Fibroblast of lung (primary cell): ENCODE results near the gene RPLP2. TPM values are rescaled to one million over a fixed set of nuclear protein-coding genes. Genes with fewer than 3 reads are reported as not detected.

Experiments
- DNase-seq, 2 donors: peaks; one replicate each; pipeline versions ENCODE4 v3.0.0 to v3.0.0-alpha.2; 2010; ENCODE audit warnings: low read depth in 2 of 2
- H2AFZ ChIP-seq: 2 replicates; pipeline ENCODE4 v1.5.1; 2012; ENCODE audit warnings: low read length, control low read depth, inconsistent platforms
- H3K27ac ChIP-seq: 2 replicates; pipeline ENCODE4 v1.5.1; 2011; ENCODE audit warnings: low read length, control low read depth; ENCODE audit not compliant: insufficient read depth
- H3K27me3 ChIP-seq: 2 replicates; pipeline ENCODE4 v1.5.1; 2011; ENCODE audit warnings: mild to moderate bottlenecking, low read length; ENCODE audit not compliant: control insufficient read depth, insufficient read depth
- H3K36me3 ChIP-seq: 2 replicates; pipeline ENCODE4 v1.5.1; 2011; ENCODE audit warnings: low read length; ENCODE audit not compliant: control insufficient read depth, insufficient read depth
- H3K4me1 ChIP-seq: 2 replicates; pipeline ENCODE4 v1.5.1; 2011; ENCODE audit warnings: low read length; ENCODE audit not compliant: control insufficient read depth, insufficient read depth; ENCODE audit errors: extremely low read depth
- H3K4me2 ChIP-seq: 2 replicates; pipeline ENCODE4 v1.5.1; 2011; ENCODE audit warnings: low read length, control low read depth; ENCODE audit not compliant: insufficient read depth; ENCODE audit errors: extremely low read depth
- H3K4me3 ChIP-seq, 4 experiments: fragments of 200-600 bp in 1 of 4; sonication (generic) in 1 of 4; replicated peaks in 1 of 4; 2 replicates each; pipeline ENCODE4 v1.5.1; 2011 to 2016; ENCODE audit warnings: low read length in 4 of 4, low read depth in 3 of 4, mild to moderate bottlenecking in 3 of 4, control low read depth in 2 of 4, inconsistent platforms in 1 of 4, mixed read lengths in 1 of 4; ENCODE audit not compliant: insufficient read depth in 1 of 4; ENCODE audit errors: control extremely low read depth in 1 of 4
- H3K79me2 ChIP-seq: 2 replicates; pipeline ENCODE4 v1.5.1; 2012; ENCODE audit warnings: mild to moderate bottlenecking, low read length, inconsistent platforms; ENCODE audit not compliant: control insufficient read depth, insufficient read depth
- H3K9ac ChIP-seq: 2 replicates; pipeline ENCODE4 v1.5.1; 2011; ENCODE audit warnings: mild to moderate bottlenecking, low read length, control low read depth; ENCODE audit not compliant: insufficient read depth
- H3K9me3 ChIP-seq: 2 replicates; pipeline ENCODE4 v1.5.1; 2012; ENCODE audit warnings: low read depth, low read length; ENCODE audit not compliant: control insufficient read depth, insufficient read depth
- H4K20me1 ChIP-seq: 2 replicates; pipeline ENCODE4 v1.5.1; 2011; ENCODE audit warnings: low read length; ENCODE audit not compliant: control insufficient read depth, insufficient read depth; ENCODE audit errors: extremely low read depth
- EZH2 ChIP-seq: IDR thresholded peaks from 2 replicates; pipeline ENCODE4 v1.5.1; 2012; ENCODE audit warnings: low read length, control low read depth, mild to moderate bottlenecking; ENCODE audit errors: missing control alignments
- polyA plus RNA-seq, 2 donors: library from polyadenylated mRNA; depleted of rRNA in 1 of 2; stranded (reverse) in 1 of 2; unstranded in 1 of 2; fragments of >200 nt; gene quantifications; 2 replicates each; pipeline ENCODE4 v1.2.1, GENCODE V29; 2011 to 2012; ENCODE audit warnings: missing spikeins in 1 of 2
- total RNA-seq: library from RNA; depleted of rRNA; stranded (reverse); fragments of >200 nt; gene quantifications from 2 replicates; pipeline ENCODE4 v1.2.1, GENCODE V29; 2014
- TF ChIP-seq, protein P1 (sequence below), 2 donors: IDR thresholded peaks in 1 of 2; conservative IDR thresholded peaks in 1 of 2; 1 replicate in 1 of 2; 2 replicates in 1 of 2; pipeline ENCODE4 v1.5.1; 2011 to 2012; ENCODE audit warnings: low read length in 2 of 2, control low read depth in 1 of 2, inconsistent platforms in 1 of 2, low read depth in 1 of 2, mild to moderate bottlenecking in 1 of 2

The RPLP2 gene
- total and polyA plus RNA-seq, 2 donors (not counting 1 experiment from before 2014, with no cell fraction given), result 294 to 741 TPM

DNA sequence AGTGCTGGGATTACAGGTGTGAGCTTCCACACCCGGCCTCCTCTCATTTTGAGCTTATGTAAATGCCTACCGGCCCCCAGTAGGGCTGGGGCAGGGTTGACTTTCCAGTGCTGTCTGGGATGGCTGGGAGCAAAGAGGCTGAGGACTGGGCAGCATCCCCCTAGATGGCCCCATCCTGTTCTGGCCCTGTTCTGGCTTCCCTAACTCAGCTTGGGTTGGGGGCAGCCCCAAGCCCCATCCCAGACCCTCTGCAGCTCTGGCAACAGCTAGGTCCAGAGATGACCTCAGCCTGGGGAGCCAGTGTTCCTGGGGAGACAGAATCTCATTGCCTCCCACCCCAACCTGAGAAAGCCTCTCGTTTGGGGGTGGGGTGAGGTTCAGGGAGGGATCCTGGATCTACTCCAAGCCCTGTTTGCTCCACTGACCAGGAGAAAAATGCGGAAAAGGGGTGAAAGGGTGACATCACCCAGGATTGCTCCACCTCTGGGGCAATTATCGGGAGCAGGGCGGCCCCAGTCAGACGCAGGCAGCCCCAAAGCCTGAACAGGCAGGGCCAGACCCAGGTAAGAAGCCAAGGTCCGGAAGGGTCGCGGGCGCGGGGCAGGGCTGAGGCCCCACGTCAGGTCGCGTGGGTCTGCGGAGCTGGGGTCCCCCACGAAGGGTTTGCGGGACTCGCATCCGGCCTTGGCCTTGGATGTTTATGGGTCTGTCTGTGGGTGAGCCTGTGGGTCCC lies 8.8 kb downstream of the RPLP2 start, which contains the start of gene PNPLA2:
Gene PNPLA2 (plus strand): TSS at position 519 of the 733 bp plus-strand sequence. CDS start 805 bp downstream, outside the sequence.
- Histone ChIP-seq H3K4me1 (peaks cover 20% of the 10 kb centered on the region), H3K79me2 (peaks cover 16% of the 10 kb centered on the region), H3K27me3 (no peaks in the 10 kb centered on the region), H3K4me3 (peak within 1 kb of the TSS; percentile 46 to 81 (median 66)), H3K27ac (peak within 1 kb of the TSS; percentile 82), H2AFZ (peak within 1 kb of the TSS; percentile 46), H3K9ac (peak within 1 kb of the TSS; percentile 90), H3K9me3 (no peaks in the 10 kb centered on the region), H3K4me2 (peak within 1 kb of the TSS; percentile 82), H4K20me1 (no peaks in the 10 kb centered on the region), H3K36me3 (peaks cover 10% of the 10 kb centered on the region)
- peak in 1 of 2 donors; percentile 56 for DNase-seq
- no peak for TF ChIP-seq EZH2
- TF ChIP-seq, protein P1, sequence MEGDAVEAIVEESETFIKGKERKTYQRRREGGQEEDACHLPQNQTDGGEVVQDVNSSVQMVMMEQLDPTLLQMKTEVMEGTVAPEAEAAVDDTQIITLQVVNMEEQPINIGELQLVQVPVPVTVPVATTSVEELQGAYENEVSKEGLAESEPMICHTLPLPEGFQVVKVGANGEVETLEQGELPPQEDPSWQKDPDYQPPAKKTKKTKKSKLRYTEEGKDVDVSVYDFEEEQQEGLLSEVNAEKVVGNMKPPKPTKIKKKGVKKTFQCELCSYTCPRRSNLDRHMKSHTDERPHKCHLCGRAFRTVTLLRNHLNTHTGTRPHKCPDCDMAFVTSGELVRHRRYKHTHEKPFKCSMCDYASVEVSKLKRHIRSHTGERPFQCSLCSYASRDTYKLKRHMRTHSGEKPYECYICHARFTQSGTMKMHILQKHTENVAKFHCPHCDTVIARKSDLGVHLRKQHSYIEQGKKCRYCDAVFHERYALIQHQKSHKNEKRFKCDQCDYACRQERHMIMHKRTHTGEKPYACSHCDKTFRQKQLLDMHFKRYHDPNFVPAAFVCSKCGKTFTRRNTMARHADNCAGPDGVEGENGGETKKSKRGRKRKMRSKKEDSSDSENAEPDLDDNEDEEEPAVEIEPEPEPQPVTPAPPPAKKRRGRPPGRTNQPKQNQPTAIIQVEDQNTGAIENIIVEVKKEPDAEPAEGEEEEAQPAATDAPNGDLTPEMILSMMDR (conservative IDR thresholded peaks at IDR 0.05 in 1 of 2, IDR thresholded peaks at IDR 0.05 in 1 of 2; ENCODE audit: low read depth in 1 of 2, low read length in 2 of 2), result no peak

DNA sequence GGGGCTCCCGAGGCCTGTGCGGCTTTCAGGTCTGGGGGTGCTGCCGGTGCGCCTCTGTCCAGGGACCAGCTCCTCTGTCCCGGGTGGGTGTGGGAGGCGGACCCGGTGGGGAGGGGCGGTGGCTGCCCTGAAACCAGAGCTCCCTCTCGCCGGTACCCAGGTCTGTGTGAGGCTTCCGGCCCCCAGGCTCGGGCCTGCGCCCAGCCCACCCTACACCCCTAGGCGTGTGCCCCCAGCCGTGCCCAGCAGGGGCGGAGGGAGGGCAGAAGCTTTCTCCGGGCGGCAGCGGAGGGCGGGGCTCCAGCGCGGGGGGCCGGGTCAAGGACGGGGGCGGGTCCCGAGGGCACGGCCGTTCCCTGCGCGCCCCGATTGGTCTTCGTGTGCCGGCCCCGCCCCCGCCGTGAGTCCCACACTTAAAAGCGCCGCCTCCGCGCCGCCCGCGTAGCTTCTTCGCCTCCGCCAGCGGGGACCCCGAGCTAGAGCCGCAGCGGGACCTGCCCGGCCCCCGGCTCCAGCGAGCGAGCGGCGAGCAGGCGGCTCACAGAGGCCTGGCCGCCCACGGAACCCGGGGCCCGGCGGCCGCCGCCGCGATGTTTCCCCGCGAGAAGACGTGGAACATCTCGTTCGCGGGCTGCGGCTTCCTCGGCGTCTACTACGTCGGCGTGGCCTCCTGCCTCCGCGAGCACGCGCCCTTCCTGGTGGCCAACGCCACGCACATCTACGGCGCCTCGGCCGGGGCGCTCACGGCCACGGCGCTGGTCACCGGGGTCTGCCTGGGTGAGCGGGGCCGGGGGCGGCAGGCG lies 9.6 kb downstream of the RPLP2 start:
- TF ChIP-seq EZH2, result no peak
- TF ChIP-seq, protein P1 (conservative IDR thresholded peaks at IDR 0.05 in 1 of 2, IDR thresholded peaks at IDR 0.05 in 1 of 2; ENCODE audit: low read depth in 1 of 2, low read length in 2 of 2), result no peak
- peaks cover 12% of the 10 kb centered on the region for H3K36me3 ChIP-seq

More for the DNA sequence above, 9.6 kb downstream of the RPLP2 start:
- Histone ChIP-seq H3K9ac (peak overlapping the region; percentile 90), H3K79me2 (peaks cover 16% of the 10 kb centered on the region), H3K9me3 (no peaks in the 10 kb centered on the region), H3K27ac (peak overlapping the region; percentile 82), H3K27me3 (no peaks in the 10 kb centered on the region), H3K4me2 (peak overlapping the region; percentile 82), H2AFZ (peak overlapping the region; percentile 46), H3K4me3 (peak overlapping the region; percentile 46 to 81 (median 66)), H4K20me1 (no peaks in the 10 kb centered on the region), H3K4me1 (peaks cover 20% of the 10 kb centered on the region)
- DNase-seq, result peak; percentile 73 to 80
